HG02571 (cell line): Measurements from ENCODE around the gene PDCD1.
"Not testable (repeated sequence)": the region's sequence is repeated elsewhere in the genome, so short reads cannot be mapped to it uniquely, and the experiment has no call there.

Experiments used
- ATAC-seq: cut with Tn5 transposase; IDR thresholded peaks from one replicate; pipeline ENCODE4 v1.9.1; 2021; ENCODE audit warnings: mild to moderate bottlenecking, moderate library complexity; ENCODE audit not compliant: unreplicated experiment

PDCD1 gene

GRCh38 chr2:241801611-241802420 is 56.9 kb downstream of the PDCD1 start:
- ATAC-seq: no peak

- ATAC-seq: not testable (repeated sequence)
Observed at GRCh38 chr2:241800198-241800903, 58.3 kb downstream of the PDCD1 start.
